MM.1S (cell line): Measurements from ENCODE around the gene EN2.

ENCODE experiments used
- DNase-seq: peaks from one replicate; pipeline ENCODE4 v3.0.0-alpha.2; 2015
- H2AFZ ChIP-seq: fragments of 300-600 bp; sonication (generic); 2 replicates; pipeline ENCODE4 v1.6.0; 2016; ENCODE audit warnings: antibody characterized with exemption, low read length
- H3F3A ChIP-seq: fragments of 300-600 bp; sonication (generic); 2 replicates; pipeline ENCODE4 v1.6.1; 2016; ENCODE audit warnings: mild to moderate bottlenecking, antibody characterized with exemption, low read length, moderate library complexity, mixed read lengths; ENCODE audit not compliant: insufficient read depth
- H3K27ac ChIP-seq: fragments of 300-600 bp; sonication (generic); 2 replicates; pipeline ENCODE4 v1.5.1; 2016; ENCODE audit warnings: mild to moderate bottlenecking, low read length
- H3K27me3 ChIP-seq: fragments of 300-600 bp; sonication (generic); replicated peaks from 2 replicates; pipeline ENCODE4 v1.6.0; 2016; ENCODE audit warnings: low read length; ENCODE audit not compliant: insufficient read depth
- H3K36me3 ChIP-seq: fragments of 300-600 bp; sonication (generic); replicated peaks from 2 replicates; pipeline ENCODE4 v1.6.1; 2016; ENCODE audit warnings: mild to moderate bottlenecking, low read length, mixed read lengths; ENCODE audit not compliant: insufficient read depth
- H3K4me1 ChIP-seq: fragments of 300-600 bp; sonication (generic); 2 replicates; pipeline ENCODE4 v1.6.1; 2016; ENCODE audit warnings: low read length, mixed read lengths
- H3K4me2 ChIP-seq: fragments of 300-600 bp; sonication (generic); 2 replicates; pipeline ENCODE4 v1.6.0; 2016; ENCODE audit warnings: low read depth, low read length
- H3K4me3 ChIP-seq: fragments of 300-600 bp; sonication (generic); 2 replicates; pipeline ENCODE4 v1.5.1; 2016; ENCODE audit warnings: low read length, mixed read lengths
- H3K79me2 ChIP-seq: fragments of 300-600 bp; sonication (generic); 2 replicates; pipeline ENCODE4 v1.6.1; 2016; ENCODE audit warnings: mixed run types, low read length, mixed read lengths
- H3K9ac ChIP-seq: fragments of 300-600 bp; sonication (generic); 2 replicates; pipeline ENCODE4 v1.6.1; 2016; ENCODE audit warnings: low read length, mixed read lengths
- H3K9me2 ChIP-seq: fragments of 300-600 bp; sonication (generic); replicated peaks from 2 replicates; pipeline ENCODE4 v1.6.1; 2016; ENCODE audit warnings: mild to moderate bottlenecking, low read length, mixed read lengths; ENCODE audit not compliant: insufficient read depth
- H3K9me3 ChIP-seq: fragments of 300-600 bp; sonication (generic); replicated peaks from 2 replicates; pipeline ENCODE4 v1.6.1; 2016; ENCODE audit warnings: mild to moderate bottlenecking, low read length, mixed read lengths; ENCODE audit not compliant: insufficient read depth
- H4K20me1 ChIP-seq: fragments of 300-600 bp; sonication (generic); 2 replicates; pipeline ENCODE4 v1.6.1; 2016; ENCODE audit warnings: mild to moderate bottlenecking, low read length, moderate library complexity, mixed read lengths; ENCODE audit not compliant: insufficient read depth
- EZH2 ChIP-seq: fragments of 300-600 bp; sonication (generic); optimal IDR thresholded peaks from 2 replicates; pipeline ENCODE3; 2017; ENCODE audit warnings: low read depth, mild to moderate bottlenecking, antibody characterized with exemption, low read length, mixed read lengths
- EZH2phosphoT487 ChIP-seq: fragments of 300-600 bp; sonication (generic); IDR thresholded peaks from 2 replicates; pipeline ENCODE4 v1.6.1; 2018; ENCODE audit warnings: antibody characterized with exemption, low read length
- TF ChIP-seq, protein P1 (sequence below): fragments of 300-600 bp; sonication (generic); IDR thresholded peaks from 2 replicates; pipeline ENCODE4 v1.5.1; 2016; ENCODE audit warnings: antibody characterized with exemption, low read length, mixed read lengths

EN2 gene

GRCh38 chr7:155513543-155514285, 55.8 kb downstream of the EN2 start:
- no peak overlapping the region for H3K4me2 ChIP-seq
- no peaks in the 10 kb centered on the region for H3F3A ChIP-seq
- H4K20me1 ChIP-seq = no peaks in the 10 kb centered on the region
- no peak overlapping the region for H3K27ac ChIP-seq
- no peak for DNase-seq
- H2AFZ ChIP-seq = no peak overlapping the region
- no peak overlapping the region for H3K9ac ChIP-seq
- H3K4me1 ChIP-seq = no peaks in the 10 kb centered on the region
- H3K27me3 ChIP-seq = peaks cover 91% of the 10 kb centered on the region
- no peaks in the 10 kb centered on the region for H3K9me2 ChIP-seq
- no peak overlapping the region for H3K4me3 ChIP-seq
- H3K36me3 ChIP-seq = no peaks in the 10 kb centered on the region
- H3K9me3 ChIP-seq = no peaks in the 10 kb centered on the region
- H3K79me2 ChIP-seq = no peaks in the 10 kb centered on the region
- no peak for TF ChIP-seq EZH2
- TF ChIP-seq, protein P1, sequence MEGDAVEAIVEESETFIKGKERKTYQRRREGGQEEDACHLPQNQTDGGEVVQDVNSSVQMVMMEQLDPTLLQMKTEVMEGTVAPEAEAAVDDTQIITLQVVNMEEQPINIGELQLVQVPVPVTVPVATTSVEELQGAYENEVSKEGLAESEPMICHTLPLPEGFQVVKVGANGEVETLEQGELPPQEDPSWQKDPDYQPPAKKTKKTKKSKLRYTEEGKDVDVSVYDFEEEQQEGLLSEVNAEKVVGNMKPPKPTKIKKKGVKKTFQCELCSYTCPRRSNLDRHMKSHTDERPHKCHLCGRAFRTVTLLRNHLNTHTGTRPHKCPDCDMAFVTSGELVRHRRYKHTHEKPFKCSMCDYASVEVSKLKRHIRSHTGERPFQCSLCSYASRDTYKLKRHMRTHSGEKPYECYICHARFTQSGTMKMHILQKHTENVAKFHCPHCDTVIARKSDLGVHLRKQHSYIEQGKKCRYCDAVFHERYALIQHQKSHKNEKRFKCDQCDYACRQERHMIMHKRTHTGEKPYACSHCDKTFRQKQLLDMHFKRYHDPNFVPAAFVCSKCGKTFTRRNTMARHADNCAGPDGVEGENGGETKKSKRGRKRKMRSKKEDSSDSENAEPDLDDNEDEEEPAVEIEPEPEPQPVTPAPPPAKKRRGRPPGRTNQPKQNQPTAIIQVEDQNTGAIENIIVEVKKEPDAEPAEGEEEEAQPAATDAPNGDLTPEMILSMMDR = no peak
- no peak for TF ChIP-seq EZH2phosphoT487

DNA sequence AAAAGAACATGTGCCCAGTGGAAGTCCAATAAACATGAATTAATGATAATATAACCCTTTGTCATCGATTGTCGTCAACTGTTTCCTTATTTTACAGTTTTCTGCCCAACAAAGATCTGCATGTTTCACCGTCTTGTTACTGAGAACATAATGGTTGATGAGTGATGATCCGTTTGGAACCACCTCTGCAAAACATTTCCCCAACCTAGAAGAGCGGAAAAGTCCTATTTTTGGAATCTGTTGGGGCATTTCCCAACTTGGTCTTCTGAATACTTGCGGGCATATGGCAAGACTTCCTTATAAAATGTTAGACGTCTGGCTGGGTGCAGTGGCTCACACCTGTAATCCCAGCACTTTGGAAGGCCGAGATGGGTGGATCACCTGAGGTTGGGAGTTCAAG, 56.4 kb downstream of the EN2 start:
- H3K4me3 ChIP-seq = no peak overlapping the region
- H3K4me1 ChIP-seq = no peaks in the 10 kb centered on the region
- H3K36me3 ChIP-seq = no peaks in the 10 kb centered on the region
- no peak overlapping the region for H2AFZ ChIP-seq
- no peaks in the 10 kb centered on the region for H3K9me2 ChIP-seq
- H3K79me2 ChIP-seq = no peaks in the 10 kb centered on the region
- H3K4me2 ChIP-seq = no peak overlapping the region
- no peak for TF ChIP-seq EZH2
- TF ChIP-seq EZH2phosphoT487 = no peak
- H3F3A ChIP-seq = no peaks in the 10 kb centered on the region
- no peaks in the 10 kb centered on the region for H3K9me3 ChIP-seq
- H4K20me1 ChIP-seq = no peaks in the 10 kb centered on the region
- H3K9ac ChIP-seq = no peak overlapping the region
- DNase-seq = no peak
- H3K27ac ChIP-seq = no peak overlapping the region
- peaks cover 90% of the 10 kb centered on the region for H3K27me3 ChIP-seq
